ENCODE results near the gene STMP1. TPM values are rescaled to one million over a fixed set of nuclear protein-coding genes. Genes with fewer than 3 reads are reported as not detected.
A peak's percentile ranks its signal among the peaks of the same experiment; 100 is the strongest.

STMP1 gene
- total RNA-seq, 1 experiment from 2014 or later: 33.6 TPM

- no peak for TF ChIP-seq CTCF (IDR thresholded peaks at IDR 0.05; ENCODE audit: unreplicated experiment)
- no peak for DNase-seq (ENCODE audit: unreplicated experiment)
- Mint-ChIP-seq H3K9me3 (ENCODE audit: unreplicated experiment) (no peaks in the 10 kb centered on the region), H3K4me3 (ENCODE audit: unreplicated experiment) (peak overlapping the region; percentile 2), H3K27me3 (ENCODE audit: insufficient read depth, unreplicated experiment) (no peaks in the 10 kb centered on the region), H3K27ac (ENCODE audit: low read depth, unreplicated experiment) (peak overlapping the region; percentile 80), H3K4me1 (ENCODE audit: insufficient read depth, unreplicated experiment) (peaks cover 42% of the 10 kb centered on the region), H3K36me3 (ENCODE audit: insufficient read depth, unreplicated experiment) (peaks cover 26% of the 10 kb centered on the region)
- CTCF ChIA-PET: interaction anchor here (0.6 to 8.4 kb wide), 7 partner anchors 7 to 819 kb away, joined by 4 to 171 read pairs (median 18); partner anchors contain the start of gene STMP1
- intact Hi-C loops (cut with micrococcal nuclease): loop anchor here (10.0 kb wide), 1 partner anchor 1925 kb away; no protein-coding TSS in a partner anchor
- BruUV-seq (replicated peaks): no TSS peak
- POLR2A ChIA-PET: interaction anchor here (0.6 to 1.9 kb wide), 8 partner anchors 8 to 470 kb away, joined by 3 to 9 read pairs (median 3); partner anchors contain the start of gene STMP1
These were observed 7.5 kb downstream of the STMP1 start for GRCh38 chr7:135669774-135670173.

GRCh38 chr7:135670179-135670578 is 7.9 kb downstream of the STMP1 start:
- Mint-ChIP-seq H3K4me1 (ENCODE audit: insufficient read depth, unreplicated experiment) (peaks cover 38% of the 10 kb centered on the region), H3K9me3 (ENCODE audit: unreplicated experiment) (no peaks in the 10 kb centered on the region), H3K36me3 (ENCODE audit: insufficient read depth, unreplicated experiment) (peaks cover 30% of the 10 kb centered on the region), H3K27me3 (ENCODE audit: insufficient read depth, unreplicated experiment) (no peaks in the 10 kb centered on the region), H3K4me3 (ENCODE audit: unreplicated experiment) (peak overlapping the region; percentile 2), H3K27ac (ENCODE audit: low read depth, unreplicated experiment) (peak overlapping the region; percentile 80)
- intact Hi-C loops (cut with micrococcal nuclease): loop anchor here (10.0 kb wide), 1 partner anchor 1925 kb away; no protein-coding TSS in a partner anchor
- TF ChIP-seq CTCF (IDR thresholded peaks at IDR 0.05; ENCODE audit: unreplicated experiment): no peak
- DNase-seq (ENCODE audit: unreplicated experiment): peak; percentile 56
- ChIA-PET POLR2A (interaction anchor here (0.6 to 1.9 kb wide), 9 partner anchors 9 to 360 kb away, joined by 3 to 9 read pairs (median 3); partner anchors contain the start of gene STMP1), CTCF (interaction anchor here (0.6 to 8.4 kb wide), 10 partner anchors 7 to 818 kb away, joined by 3 to 171 read pairs (median 13); partner anchors contain the start of gene STMP1)
- BruUV-seq (replicated peaks): no TSS peak

GRCh38 chr7:135672560-135673359 is 10.4 kb downstream of the STMP1 start:
- POLR2A ChIA-PET: interaction anchor here (0.6 to 3.3 kb wide), 12 partner anchors 10 to 1014 kb away, joined by 3 to 42 read pairs (median 3); partner anchors contain the start of gene STMP1
- peak; percentile 77 for DNase-seq (ENCODE audit: unreplicated experiment)
- intact Hi-C loops (cut with micrococcal nuclease): loop anchor here (1.0 to 10.0 kb wide), 3 partner anchors 125 to 1922 kb away; no protein-coding TSS in a partner anchor
- peak; percentile 67 for TF ChIP-seq CTCF (IDR thresholded peaks at IDR 0.05; ENCODE audit: unreplicated experiment)
- Mint-ChIP-seq H3K4me1 (ENCODE audit: insufficient read depth, unreplicated experiment) (peaks cover 37% of the 10 kb centered on the region), H3K4me3 (ENCODE audit: unreplicated experiment) (no peak overlapping the region), H3K27me3 (ENCODE audit: insufficient read depth, unreplicated experiment) (no peaks in the 10 kb centered on the region), H3K27ac (ENCODE audit: low read depth, unreplicated experiment) (peak overlapping the region; percentile 46), H3K9me3 (ENCODE audit: unreplicated experiment) (no peaks in the 10 kb centered on the region), H3K36me3 (ENCODE audit: insufficient read depth, unreplicated experiment) (peaks cover 35% of the 10 kb centered on the region)
- BruUV-seq (replicated peaks): no TSS peak
- CTCF ChIA-PET: interaction anchor here (0.6 to 8.4 kb wide), 50 partner anchors 9 to 1918 kb away, joined by 3 to 171 read pairs (median 4); partner anchors contain the start of gene STMP1

- ChIA-PET CTCF (interaction anchor here (0.6 to 8.4 kb wide), 26 partner anchors 10 to 1288 kb away, joined by 3 to 171 read pairs (median 3); partner anchors contain the start of gene STMP1), POLR2A (interaction anchor here (0.6 to 3.3 kb wide), 9 partner anchors 11 to 1013 kb away, joined by 3 to 42 read pairs (median 3); partner anchors contain the start of gene STMP1)
- no peaks in the 10 kb centered on the region for H3K27me3 Mint-ChIP-seq (ENCODE audit: insufficient read depth, unreplicated experiment)
- no TSS peak for BruUV-seq (replicated peaks)
- TF ChIP-seq CTCF (IDR thresholded peaks at IDR 0.05; ENCODE audit: unreplicated experiment): no peak
- DNase-seq (ENCODE audit: unreplicated experiment): no peak
- H3K9me3 Mint-ChIP-seq (ENCODE audit: unreplicated experiment): no peaks in the 10 kb centered on the region
- intact Hi-C loops (cut with micrococcal nuclease): loop anchor here (2.0 to 10.0 kb wide), 2 partner anchors 335 to 1921 kb away; no protein-coding TSS in a partner anchor
- H3K27ac Mint-ChIP-seq (ENCODE audit: low read depth, unreplicated experiment): peak overlapping the region; percentile 46
- no peak overlapping the region for H3K4me3 Mint-ChIP-seq (ENCODE audit: unreplicated experiment)
- peaks cover 34% of the 10 kb centered on the region for H3K36me3 Mint-ChIP-seq (ENCODE audit: insufficient read depth, unreplicated experiment)
- H3K4me1 Mint-ChIP-seq (ENCODE audit: insufficient read depth, unreplicated experiment): peaks cover 43% of the 10 kb centered on the region
These were observed 11.0 kb downstream of the STMP1 start for GRCh38 chr7:135673360-135673706.

Measured in MCF 10A (cell line).